Measurements from ENCODE around the gene CRYBG2.
"Not testable (repeated sequence)": the region's sequence is repeated elsewhere in the genome, so short reads cannot be mapped to it uniquely, and the experiment has no call there.

The CRYBG2 gene

DNA sequence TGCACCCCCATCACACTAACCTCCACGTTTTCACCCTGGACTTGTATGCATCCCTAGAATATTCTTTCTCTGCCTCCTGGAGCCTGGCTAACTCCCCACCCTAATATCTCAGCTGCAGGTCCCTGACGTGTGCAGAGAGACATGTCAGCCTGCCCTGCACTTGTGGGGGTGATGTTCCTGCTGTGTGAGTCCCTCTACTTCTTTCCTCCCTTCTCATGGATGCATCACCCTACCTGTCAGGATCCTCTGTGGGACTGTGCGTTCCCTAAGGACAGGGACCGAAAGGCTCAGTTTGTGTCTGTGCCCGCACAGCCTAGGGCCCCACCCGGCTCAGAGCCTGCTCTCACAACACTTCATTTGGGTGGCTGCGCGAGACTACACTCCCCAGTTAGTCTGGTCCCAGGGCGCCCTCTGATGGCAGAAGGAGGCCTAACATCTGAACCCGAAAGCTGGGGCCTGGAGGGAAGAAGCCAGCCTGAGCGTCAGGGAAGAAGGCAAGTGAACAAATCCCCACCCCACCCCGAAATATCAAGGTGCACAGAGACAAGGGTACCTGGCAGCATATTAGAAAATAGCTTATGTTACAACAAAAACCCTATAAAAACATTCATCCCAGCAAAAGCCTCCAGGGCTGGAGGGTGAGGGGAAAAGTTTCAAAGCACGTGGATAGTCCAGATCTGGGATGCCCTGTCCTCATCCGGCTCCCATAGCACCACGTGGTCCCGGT, 32.5 kb downstream of the CRYBG2 start:
- peak; percentile 78 for DNase-seq

DNA sequence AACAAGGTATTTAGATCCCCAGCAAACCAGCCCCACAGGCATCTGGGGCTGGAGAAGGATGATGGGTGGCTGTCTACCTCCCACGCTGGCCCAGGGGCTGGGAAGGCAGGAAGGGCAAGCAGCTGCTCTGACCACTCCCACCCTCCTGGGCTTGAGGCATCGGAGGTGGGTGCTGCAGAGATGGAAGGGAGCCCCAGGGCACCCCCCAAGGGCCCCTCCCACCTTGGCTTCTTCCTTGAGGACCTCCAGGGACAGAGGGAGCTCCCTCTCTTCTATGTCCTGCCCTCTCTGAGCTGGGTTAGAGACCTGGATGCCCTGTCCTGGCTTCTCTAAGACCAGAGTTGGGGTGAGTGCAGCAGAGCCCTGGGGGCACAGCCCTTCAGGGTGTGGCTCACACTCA, 33.0 kb downstream of the CRYBG2 start:
- no peak for DNase-seq

DNA sequence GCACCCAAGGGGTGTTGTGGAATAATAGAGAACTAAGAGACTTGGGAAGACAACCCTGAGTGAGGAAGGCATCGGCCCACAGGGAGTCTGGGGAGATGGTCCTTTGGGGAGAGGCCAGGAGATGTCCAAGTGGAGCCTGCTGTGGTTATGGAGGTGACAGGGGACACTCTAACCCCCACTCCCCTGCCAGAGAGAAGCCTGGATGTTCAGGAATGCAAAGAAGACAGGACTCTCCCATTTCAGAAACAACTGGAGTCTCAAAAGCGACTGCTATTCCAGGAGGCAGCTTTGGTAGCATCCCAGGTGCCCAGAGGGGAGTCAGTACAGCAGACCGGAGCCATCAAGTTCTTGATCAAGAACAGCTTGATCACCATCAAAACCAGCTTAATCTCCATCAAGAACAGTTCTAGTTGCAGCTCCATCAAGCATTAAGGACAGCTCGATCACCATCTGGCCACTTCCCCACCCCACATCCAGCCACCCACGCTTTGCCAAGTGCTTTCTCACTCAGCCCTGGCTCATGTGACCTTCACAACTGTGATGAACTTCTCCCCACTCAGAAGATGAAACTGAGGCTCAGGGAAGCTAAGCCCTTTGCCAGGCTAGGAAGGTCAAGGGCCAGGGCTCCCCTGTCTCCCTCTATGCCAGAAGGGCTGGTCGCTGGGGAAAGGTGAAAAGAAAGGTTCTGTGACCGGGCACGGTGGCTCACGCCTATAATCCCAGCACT, 35.4 kb downstream of the CRYBG2 start:
- DNase-seq = no peak

DNA sequence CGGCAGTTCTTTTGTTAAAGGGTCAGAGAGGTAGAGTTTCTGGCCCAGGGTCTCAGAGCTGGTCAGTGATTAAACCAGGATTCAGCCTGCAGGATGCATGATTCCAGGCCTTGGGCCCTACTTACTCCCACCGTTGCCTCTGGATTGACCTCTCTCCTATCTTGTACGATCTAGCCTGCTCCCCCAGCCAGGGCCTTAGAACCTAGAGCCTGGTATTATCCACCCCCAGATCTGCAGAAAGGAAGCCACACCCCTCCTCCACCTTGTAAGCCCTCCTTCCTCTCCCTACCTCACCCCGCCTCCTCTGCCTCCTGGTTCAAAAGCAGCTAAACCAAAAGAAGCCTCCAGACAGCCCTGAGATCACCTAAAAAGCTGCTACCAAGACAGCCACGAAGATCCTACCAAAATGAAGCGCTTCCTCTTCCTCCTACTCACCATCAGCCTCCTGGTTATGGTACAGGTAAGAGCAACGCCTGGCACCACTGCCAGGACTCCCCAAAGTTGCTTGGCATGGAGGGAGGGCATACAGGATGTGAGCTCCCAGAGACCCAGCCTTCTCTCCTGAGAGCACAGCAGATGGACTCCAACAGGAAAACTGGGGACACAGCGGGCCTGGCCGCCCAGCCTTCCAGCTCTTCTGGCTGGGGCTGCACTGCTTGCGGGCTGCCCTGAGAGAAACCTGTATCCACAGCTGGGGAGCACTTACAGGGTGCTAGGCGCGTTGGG, 36.2 kb downstream of the CRYBG2 start, which contains the start of gene CD52:
CD52 (plus strand) TSS at position 347 of the 726 bp plus-strand sequence; CDS start at position 407, 60 bp downstream.
- no peak for DNase-seq

DNA sequence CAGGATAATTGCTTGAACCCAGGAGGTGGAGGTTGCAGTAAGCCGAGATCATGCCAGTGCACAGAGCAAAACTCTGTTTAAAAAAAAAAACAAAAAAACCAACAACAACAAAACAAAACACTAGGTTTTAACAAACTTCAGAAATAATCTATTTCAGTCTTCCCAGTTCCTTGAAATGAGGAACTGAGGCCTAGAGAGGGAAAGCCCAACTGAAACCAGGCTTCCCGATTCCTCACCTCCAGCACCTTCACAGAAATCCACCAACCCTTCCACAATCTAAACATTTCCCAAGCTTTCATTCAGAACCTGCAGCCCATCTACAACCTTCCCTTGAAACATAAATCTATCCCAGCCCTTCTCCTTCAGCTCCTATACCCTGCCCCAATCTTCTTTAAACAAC, 36.8 kb downstream of the CRYBG2 start:
- no peak for DNase-seq

DNA sequence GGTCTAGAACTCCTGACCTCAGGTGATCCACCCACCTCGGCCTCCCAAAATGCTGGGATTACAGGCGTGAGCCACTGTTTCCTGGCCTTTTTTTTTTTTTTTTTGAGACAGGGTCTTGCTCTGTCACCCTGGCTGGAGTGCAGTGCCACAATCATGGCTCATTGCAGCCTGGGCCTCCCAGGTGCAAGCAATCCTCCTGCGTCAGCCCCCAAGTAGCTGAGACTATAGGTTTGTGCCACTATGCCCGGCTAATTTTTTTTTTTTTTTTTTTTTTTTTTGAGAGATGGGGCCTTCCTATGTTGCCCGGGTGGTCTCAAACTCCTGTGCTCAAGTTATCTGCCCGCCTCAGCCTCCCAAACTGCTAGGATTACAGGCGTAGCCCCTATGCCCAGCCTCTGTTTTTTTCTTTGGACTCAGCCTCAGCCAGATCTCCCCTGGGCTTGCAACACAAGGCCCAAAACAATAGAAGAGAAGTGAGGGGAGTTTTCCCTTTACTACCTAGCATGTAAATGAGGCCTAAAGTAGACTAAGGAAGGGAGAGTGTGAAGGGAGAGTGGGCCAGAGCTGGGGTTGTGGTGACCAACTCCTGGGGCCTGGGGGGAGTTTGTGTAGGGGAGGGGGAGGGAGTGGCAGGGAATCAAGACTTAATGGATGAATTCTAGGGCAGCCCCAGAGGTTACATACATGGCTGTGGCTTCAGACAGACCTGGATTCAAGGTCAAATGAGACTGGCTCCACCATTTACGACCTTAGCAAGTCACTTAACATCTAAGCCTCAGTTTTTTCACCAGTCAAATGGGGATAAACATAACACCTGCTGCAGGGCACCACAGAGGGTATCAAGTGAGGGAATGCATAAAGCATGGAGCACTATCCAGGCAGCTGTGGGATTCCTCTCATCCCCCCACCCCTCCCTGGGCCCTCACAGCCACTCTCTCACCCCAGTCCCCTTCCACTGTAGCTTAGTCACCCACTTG, 37.8 kb downstream of the CRYBG2 start:
- DNase-seq = no peak

DNA sequence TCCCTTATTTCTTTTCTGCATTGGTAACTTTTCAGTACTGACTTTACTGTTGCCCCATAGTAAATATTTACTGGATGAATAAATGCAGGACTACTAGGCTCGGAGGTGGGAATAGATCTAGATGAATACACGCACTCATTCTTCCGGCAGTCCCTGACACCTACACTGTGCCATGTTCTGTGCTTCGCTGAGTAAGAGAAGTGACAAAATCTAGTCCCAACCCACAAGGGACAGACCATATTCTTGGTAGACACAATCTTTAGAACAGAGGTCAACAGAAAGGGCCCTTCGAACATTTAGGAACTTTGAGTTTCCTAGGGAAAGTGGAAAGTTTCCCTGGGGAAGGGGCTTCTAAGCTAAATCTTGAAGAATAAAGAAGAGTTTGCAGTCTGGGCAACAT, 39.4 kb downstream of the CRYBG2 start:
- DNase-seq = no peak

DNA sequence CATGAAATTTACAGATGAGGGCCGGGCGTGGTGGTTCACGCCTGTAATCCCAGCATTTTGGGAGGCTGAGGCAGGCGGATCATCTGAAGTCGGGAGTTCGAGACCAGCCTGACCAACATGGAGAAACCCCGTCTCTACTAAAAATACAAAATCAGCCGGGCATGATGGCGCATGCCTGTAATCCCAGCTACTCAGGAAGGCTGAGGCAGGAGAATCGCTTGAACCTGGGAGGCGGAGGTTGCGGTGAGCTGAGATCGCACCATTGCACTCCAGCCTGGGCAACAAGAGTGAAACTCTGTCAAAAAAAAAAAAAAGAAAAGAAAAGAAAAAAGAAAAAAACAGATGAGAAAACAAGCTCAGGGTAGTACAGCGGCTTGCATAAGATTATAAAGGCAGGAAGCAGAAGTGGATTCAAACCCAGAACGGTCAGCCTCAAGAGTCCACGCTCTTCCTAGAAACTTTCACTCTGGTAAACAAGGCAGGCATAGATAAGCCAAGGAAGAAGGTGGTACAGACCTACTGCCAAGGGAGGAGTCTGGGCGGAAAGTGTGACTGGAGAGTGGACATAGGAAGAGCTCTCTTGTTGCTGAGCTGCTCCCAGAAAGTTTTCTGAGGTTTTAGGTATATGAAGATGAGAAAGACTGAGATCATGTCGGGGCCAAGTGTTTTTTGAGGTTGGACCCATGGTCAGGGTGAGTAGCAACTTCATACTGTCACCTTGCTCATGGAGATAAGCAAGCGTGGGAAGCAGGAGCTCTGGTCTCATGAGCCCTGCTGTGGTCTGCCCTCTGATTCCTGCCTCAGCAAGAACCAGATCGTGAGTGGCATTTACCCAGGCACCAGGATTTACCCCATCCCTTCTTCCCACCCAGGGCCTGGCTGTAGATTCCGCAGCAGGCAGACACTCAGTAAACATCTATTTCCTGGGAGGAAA, 45.7 kb downstream of the CRYBG2 start:
- not testable (repeated sequence) for DNase-seq

DNA sequence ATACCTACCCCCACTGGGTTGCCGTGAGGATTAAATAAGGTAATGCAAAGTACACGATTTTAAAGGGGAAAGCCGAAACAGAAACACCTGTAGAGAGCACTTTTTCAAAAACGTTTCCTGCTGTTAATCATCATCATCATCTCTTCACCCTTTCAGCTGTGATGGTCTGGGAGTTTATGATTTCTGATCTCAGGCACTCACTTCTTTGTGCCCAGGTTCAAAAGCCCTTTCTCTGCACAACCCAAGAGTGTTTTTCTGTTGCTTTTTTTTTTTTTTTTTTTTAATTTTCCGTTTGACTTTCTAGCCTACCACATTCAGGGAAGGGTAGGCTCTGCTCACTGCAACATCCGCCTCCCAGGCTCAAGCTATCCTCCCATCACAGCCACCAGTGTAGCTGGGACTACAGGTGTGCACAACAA, 46.6 kb downstream of the CRYBG2 start:
- no peak for DNase-seq

DNA sequence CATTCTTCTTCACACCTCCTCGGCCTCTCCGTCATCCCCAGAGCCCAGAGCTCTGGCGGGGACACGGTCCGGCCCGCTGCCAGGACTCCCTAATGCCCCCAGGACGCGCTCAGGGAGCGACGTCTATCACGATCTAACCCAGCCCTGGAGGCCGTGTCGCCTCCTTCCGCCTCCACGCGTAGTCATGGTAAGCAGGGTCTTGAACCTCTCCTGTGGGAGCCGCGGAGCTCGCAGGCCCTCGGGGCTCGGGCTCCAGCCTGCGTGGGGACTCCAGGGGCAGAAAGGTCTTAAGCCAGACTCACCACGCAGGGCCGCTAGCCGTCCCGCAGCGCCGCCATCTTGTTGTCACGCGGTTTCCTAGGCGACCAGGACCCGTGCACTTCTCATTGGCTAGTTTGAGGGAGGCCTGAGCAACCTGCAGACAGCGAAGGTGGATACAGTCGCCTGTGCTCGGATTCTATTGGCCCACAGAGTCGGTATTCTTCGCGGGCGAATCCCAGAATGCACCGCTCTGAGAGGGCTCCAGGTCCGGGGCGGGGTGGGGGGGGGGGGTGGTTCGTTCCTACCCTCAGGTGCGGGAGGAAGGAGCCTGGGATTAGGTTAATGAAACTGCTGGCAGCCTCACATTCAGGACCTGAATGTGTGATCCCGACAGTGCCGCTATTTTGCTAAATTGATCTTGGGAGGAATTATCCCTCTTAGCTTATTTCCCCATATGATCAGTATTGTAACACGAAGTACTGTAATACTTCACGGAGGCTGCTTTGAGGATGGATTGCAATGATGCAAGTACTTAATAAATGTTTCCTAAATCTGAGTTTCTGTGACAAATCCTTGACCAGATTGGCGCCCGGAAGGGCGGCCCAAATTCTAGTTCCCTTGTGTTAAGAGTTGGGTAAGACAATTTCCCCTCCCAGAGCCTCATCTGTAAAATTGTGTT, 47.4 kb downstream of the CRYBG2 start, which contains the start of gene UBXN11:
UBXN11 (minus strand) TSS at position 347 of the 940 bp plus-strand sequence. CDS start 3,753 bp downstream, outside the sequence.
- peak; percentile 73 for DNase-seq

DNA sequence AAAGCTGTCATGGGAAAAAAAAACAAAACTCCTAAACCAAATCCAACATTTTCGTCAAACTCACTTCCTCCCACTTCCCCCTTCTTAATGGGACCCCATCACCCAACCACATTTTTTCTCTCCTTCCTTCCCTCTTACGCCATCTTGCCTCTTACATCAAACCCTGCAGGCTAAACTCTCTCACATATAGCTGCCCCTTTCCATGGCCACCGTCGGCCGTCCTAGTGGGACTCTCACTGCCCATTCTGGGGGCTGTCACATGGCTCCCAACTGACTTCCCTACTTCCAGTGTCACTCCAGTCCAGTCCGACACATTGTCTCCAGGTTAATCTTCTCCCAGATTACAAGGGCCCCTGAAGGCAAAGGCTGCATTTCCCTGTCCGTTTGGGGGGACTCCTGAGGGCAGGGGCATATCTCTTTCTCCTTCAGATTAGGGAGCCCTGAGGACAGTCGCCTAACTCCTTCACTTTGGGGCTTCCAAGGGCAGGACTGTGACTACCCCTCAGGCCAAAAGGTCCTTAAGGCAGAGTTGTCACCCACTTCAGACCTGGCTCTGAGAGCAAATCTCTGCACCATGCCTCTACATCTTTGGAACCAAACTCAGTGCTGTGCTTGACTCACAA, 48.2 kb downstream of the CRYBG2 start:
- DNase-seq = no peak

DNA sequence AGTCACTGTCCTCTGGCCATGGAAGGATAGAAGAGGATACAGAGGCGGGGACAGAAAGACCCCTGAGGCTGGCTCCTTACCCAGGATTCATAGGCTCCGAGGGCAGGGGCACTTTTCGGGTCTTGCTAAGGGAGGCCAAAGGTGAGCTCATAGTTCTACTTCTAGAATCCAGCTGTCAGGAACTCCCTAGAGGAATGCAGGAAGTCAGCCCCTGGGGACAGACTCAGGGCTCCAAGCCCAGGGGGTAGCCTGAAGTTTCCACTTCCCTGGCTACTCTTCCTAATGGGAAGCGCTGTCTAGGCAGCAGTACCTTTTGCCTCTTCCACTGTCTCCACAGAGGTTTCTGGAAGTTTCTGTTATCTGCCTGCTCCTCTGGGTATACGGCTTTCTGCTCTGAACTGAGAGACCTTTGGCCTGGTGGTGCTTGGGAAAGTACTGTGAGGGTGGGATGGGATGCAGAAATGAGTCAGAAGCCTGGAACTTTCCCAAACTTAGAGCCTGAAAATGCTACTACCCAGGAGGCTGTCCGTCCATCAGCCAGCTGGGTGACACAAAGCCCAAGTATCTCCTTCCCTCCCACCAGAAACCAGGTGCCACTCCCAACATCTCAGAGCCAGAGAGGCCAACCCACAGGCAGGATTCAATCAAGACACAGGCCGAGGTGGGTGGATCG, 51.1 kb downstream of the CRYBG2 start:
- DNase-seq = no peak

DNA sequence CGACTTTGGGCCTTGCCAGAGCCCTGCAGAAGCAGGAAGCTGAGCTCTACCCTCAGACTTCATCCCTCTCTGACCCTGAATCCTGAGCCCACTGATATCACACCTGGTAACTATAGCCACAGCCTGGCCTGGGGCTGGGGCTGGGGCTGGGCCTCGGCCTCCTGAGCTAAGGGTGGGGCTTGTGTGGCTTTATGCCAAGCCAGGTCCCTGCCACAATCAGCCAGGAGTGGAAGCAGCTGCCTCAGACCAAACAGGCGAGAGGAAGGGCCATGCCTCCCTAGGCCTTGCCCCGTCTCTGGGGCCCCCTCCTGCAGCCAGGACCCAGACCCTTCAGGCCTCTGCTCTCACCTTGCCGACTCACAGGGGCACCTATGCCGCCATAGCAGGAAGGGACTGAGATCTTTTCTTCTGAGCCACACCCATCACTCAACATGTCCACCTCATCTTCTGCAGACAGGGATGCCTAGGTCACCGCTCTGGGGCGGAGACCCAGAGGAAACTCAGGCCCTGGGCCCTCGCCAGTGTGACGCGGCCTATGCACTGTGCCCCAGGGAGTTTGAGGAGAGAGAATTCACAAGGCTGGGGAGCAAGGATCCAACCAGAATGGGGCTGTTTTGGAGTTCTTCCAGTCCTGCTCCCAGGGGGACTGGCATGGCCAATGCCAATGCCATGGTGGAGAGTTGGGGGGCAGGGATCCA, 53.2 kb downstream of the CRYBG2 start:
- DNase-seq = no peak

DNA sequence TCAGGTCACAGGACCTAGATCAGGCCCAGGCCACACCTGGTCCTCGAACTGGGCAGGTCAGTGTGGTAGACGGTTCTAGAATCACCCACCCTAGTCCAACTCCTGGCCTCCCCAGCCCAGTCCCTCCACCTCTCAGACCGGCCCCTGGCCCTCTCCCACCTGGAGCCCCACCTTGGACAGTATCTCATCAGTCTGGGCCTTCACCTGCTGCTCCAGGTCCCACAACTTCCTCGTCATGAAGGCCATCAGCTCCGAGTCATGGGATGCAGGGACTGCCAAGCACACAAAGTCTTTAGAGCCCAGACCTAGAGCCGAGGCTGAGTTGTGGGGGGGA, 56.2 kb downstream of the CRYBG2 start:
- DNase-seq = no peak

DNA sequence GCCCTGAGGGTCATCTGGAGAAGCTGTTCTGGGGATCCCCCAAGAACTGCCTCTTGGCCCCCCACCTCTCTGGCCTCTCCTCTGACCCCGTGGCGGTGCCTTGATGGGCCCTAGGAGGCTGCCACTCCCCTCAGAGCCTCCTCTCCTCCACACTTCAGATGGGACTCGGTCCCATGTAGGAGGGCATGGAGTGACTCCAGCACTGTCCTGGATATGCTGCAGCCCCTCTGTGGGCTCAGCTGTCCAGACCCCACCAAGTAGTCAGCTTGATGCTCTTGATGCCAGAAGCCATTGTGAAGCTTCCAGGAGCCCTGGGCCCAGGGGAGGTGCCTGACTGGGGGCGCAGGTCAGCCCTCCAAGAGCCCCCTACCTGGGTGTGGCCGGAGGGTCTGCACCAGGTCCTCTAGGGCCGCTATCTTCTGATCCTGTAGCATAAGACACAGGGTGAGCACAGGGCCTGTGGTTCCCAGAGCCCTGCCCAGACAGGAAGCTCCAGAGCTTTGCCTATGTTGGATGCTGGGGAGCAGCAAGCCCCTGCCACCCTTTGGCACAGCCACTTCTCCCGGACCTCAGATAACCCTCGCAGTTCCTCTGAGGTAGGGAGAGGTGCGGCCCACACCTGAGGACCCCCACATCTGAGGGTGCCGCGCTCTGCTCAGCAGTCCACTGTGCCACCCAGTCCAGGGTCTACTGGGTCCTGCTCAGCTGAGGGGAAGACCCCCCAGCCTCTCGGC, 56.7 kb downstream of the CRYBG2 start:
- DNase-seq = no peak

DNA sequence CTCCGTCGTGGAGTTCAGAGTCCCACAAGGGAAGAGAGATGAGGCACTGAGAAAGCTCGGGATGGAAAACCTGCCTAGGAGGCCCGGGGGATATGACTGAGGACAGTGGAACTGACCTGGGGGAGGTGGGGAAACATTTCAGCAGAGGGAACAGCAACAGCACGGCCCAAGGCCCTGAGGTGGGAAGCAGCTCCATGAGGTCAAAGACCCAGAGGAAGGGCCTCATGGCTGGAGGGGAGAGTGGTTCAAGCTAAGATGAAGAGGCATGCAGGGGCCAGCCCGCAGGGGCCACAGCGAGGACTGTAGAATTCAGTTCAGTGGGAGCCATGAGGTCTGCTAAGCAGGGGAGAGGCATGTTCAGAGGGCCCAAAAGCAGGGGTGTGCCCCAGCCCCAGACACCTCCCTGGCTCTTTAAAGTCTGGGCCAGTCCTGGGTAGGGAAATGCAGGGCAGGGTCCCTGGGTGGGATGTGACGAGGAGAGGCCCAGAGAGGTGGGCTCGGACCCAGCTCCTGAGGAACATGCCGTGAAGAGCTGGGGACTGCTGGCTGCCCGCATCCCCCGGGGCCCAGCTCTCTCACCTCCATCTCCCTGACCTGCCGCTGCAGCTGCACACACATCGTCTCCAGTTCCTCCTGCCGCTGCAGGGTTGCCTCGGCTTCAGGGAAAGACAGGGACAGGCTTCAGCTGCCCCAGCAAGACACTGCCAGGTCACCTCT, 57.4 kb downstream of the CRYBG2 start:
- DNase-seq = no peak
